Astrocyte (in vitro differentiated cells and primary cell): ENCODE measurements around the gene KLHDC9. TPM values are rescaled to one million over a fixed set of nuclear protein-coding genes. Genes with fewer than 3 reads are reported as not detected.
"Not testable (repeated sequence)": the region's sequence is repeated elsewhere in the genome, so short reads cannot be mapped to it uniquely, and the experiment has no call there.

Source experiments
- DNase-seq: peaks from one replicate; pipeline ENCODE4 v3.0.0-alpha.2; 2010; ENCODE audit warnings: low read depth
- FAIRE-seq: peaks from 2 replicates; lab custom pipeline; 2011; peaks lifted over from hg19 to GRCh38; lab: Jason Lieb, UNC
- H2AFZ ChIP-seq: 2 replicates; pipeline ENCODE4 v1.6.0; 2012; ENCODE audit warnings: low read depth, low read length, inconsistent platforms
- H3K27ac ChIP-seq: 2 replicates; pipeline ENCODE4 v1.5.1; 2011; ENCODE audit warnings: low read depth, low read length, inconsistent platforms
- H3K27me3 ChIP-seq: 2 replicates; pipeline ENCODE4 v1.6.0; 2011; ENCODE audit warnings: low read length, inconsistent platforms; ENCODE audit not compliant: insufficient read depth
- H3K36me3 ChIP-seq: 2 replicates; pipeline ENCODE4 v1.5.1; 2011; ENCODE audit warnings: low read length, inconsistent platforms; ENCODE audit not compliant: insufficient read depth
- H3K4me1 ChIP-seq: 2 replicates; pipeline ENCODE4 v1.5.1; 2011; ENCODE audit warnings: low read length, inconsistent platforms; ENCODE audit not compliant: insufficient read depth
- H3K4me2 ChIP-seq: 2 replicates; pipeline ENCODE4 v1.6.0; 2012; ENCODE audit warnings: low read length, inconsistent platforms
- H3K4me3 ChIP-seq: 2 replicates; pipeline ENCODE4 v1.5.1; 2011; ENCODE audit warnings: low read depth, mild to moderate bottlenecking, low read length, inconsistent platforms; ENCODE audit not compliant: insufficient read depth
- H3K79me2 ChIP-seq: 2 replicates; pipeline ENCODE4 v1.6.0; 2012; ENCODE audit warnings: mild to moderate bottlenecking, low read length, inconsistent platforms; ENCODE audit not compliant: insufficient read depth
- H3K9ac ChIP-seq: 2 replicates; pipeline ENCODE4 v1.6.0; 2012; ENCODE audit warnings: mild to moderate bottlenecking, low read length, inconsistent platforms
- H3K9me3 ChIP-seq: 2 replicates; pipeline ENCODE4 v1.5.1; 2012; ENCODE audit warnings: low read depth, mild to moderate bottlenecking, low read length, inconsistent platforms; ENCODE audit not compliant: insufficient read depth
- H4K20me1 ChIP-seq: 2 replicates; pipeline ENCODE4 v1.6.0; 2012; ENCODE audit warnings: low read length, inconsistent platforms; ENCODE audit not compliant: insufficient read depth
- H3K27ac Mint-ChIP-seq: one replicate; pipeline ENCODE4 v1.8.0; 2021; ENCODE audit warnings: mild to moderate bottlenecking, mixed read lengths; ENCODE audit not compliant: unreplicated experiment
- H3K27me3 Mint-ChIP-seq: one replicate; pipeline ENCODE4 v1.8.0; 2021; ENCODE audit warnings: low read depth, mixed read lengths; ENCODE audit not compliant: unreplicated experiment
- H3K36me3 Mint-ChIP-seq: one replicate; pipeline ENCODE4 v1.8.0; 2021; ENCODE audit warnings: low read depth, mixed read lengths; ENCODE audit not compliant: unreplicated experiment
- H3K4me1 Mint-ChIP-seq: one replicate; pipeline ENCODE4 v1.8.0; 2021; ENCODE audit warnings: low read depth, mixed read lengths; ENCODE audit not compliant: unreplicated experiment
- H3K4me3 Mint-ChIP-seq: one replicate; pipeline ENCODE4 v1.8.0; 2021; ENCODE audit warnings: mild to moderate bottlenecking, moderate library complexity, mixed read lengths; ENCODE audit not compliant: unreplicated experiment
- H3K9me3 Mint-ChIP-seq: one replicate; pipeline ENCODE4 v1.8.0; 2021; ENCODE audit warnings: mild to moderate bottlenecking, mixed read lengths; ENCODE audit not compliant: unreplicated experiment
- CTCF ChIP-seq: IDR thresholded peaks from 2 replicates; pipeline ENCODE4 v1.5.1; 2011; ENCODE audit warnings: low read depth, mild to moderate bottlenecking, inconsistent platforms, low read length, moderate library complexity; ENCODE audit not compliant: insufficient read depth
- EZH2 ChIP-seq: IDR thresholded peaks from 2 replicates; pipeline ENCODE4 v1.6.1; 2012; ENCODE audit warnings: mild to moderate bottlenecking, low read length, inconsistent platforms; ENCODE audit not compliant: insufficient read depth
- total RNA-seq: library from RNA; stranded (reverse); gene quantifications from 2 replicates; pipeline ENCODE4 v1.2.1, GENCODE V29; 2021

KLHDC9 gene
- total RNA-seq, 1 donor from 2014 or later, result 1.5 TPM

- Histone ChIP-seq H2AFZ (no peak overlapping the region), H3K27ac (no peak overlapping the region), H3K4me3 (no peak overlapping the region), H4K20me1 (no peaks in the 10 kb centered on the region), H3K36me3 (no peaks in the 10 kb centered on the region), H3K4me1 (no peaks in the 10 kb centered on the region), H3K9ac (no peak overlapping the region), H3K9me3 (no peaks in the 10 kb centered on the region), H3K4me2 (no peak overlapping the region), H3K79me2 (no peaks in the 10 kb centered on the region), H3K27me3 (no peaks in the 10 kb centered on the region)
- peaks cover 8% of the 10 kb centered on the region for H3K27me3 Mint-ChIP-seq
- DNase-seq (no peak), FAIRE-seq (no peak)
- H3K4me1 Mint-ChIP-seq, result no peaks in the 10 kb centered on the region
- no peak overlapping the region for H3K4me3 Mint-ChIP-seq
- H3K27ac Mint-ChIP-seq, result no peak overlapping the region
- no peaks in the 10 kb centered on the region for H3K36me3 Mint-ChIP-seq
- TF ChIP-seq CTCF (no peak), EZH2 (no peak)
- peaks cover 1% of the 10 kb centered on the region for H3K9me3 Mint-ChIP-seq
Measured at GRCh38 chr1:161059293-161059692, 38.9 kb upstream of the KLHDC9 start.

GRCh38 chr1:161061419-161061818 is 36.7 kb upstream of the KLHDC9 start:
- no peak for DNase-seq
- Mint-ChIP-seq H3K27ac (no peak overlapping the region), H3K9me3 (no peaks in the 10 kb centered on the region), H3K36me3 (no peaks in the 10 kb centered on the region), H3K4me1 (no peaks in the 10 kb centered on the region), H3K4me3 (no peak overlapping the region), H3K27me3 (peaks cover 11% of the 10 kb centered on the region)
- FAIRE-seq, result no peak
- Histone ChIP-seq H3K9ac (no peak overlapping the region), H3K36me3 (no peaks in the 10 kb centered on the region), H3K9me3 (no peaks in the 10 kb centered on the region), H3K4me1 (no peaks in the 10 kb centered on the region), H3K27me3 (no peaks in the 10 kb centered on the region), H3K79me2 (no peaks in the 10 kb centered on the region), H4K20me1 (no peaks in the 10 kb centered on the region), H3K4me2 (no peak overlapping the region), H3K4me3 (no peak overlapping the region), H2AFZ (no peak overlapping the region), H3K27ac (no peak overlapping the region)
- TF ChIP-seq EZH2 (no peak), CTCF (no peak)

DNA sequence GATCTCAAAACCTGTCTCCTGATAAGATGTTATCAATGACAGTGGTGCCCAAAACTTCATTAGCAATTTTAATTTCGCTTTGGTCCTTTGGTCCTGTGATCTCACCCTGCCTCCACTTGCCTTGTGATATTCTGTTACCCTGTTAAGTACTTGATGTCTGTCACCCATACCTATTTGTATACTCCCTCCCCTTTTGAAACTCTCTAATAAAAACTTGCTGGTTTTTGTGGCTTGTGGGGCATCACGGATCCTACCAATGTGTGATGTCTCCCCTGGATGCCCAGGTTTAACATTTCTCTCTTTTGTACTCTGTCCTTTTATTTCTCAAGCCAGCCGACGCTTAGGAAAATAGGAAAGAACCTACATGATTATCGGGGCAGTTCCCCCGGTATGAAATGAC is 34.2 kb upstream of the KLHDC9 start:
- H2AFZ ChIP-seq, H3K4me1 Mint-ChIP-seq, H3K27me3 ChIP-seq, H3K9me3 ChIP-seq, H3K4me3 Mint-ChIP-seq, FAIRE-seq, H3K4me1 ChIP-seq, H4K20me1 ChIP-seq, H3K4me2 ChIP-seq, H3K27ac Mint-ChIP-seq, H3K9me3 Mint-ChIP-seq, DNase-seq, H3K79me2 ChIP-seq, H3K9ac ChIP-seq, H3K27ac ChIP-seq, H3K36me3 ChIP-seq, H3K4me3 ChIP-seq, H3K36me3 Mint-ChIP-seq: not testable (repeated sequence)
- peaks cover 18% of the 10 kb centered on the region for H3K27me3 Mint-ChIP-seq

- H3K27ac Mint-ChIP-seq, H2AFZ ChIP-seq, H3K36me3 Mint-ChIP-seq, H3K9me3 Mint-ChIP-seq, H3K4me3 Mint-ChIP-seq, H3K27ac ChIP-seq, H3K4me3 ChIP-seq, H3K79me2 ChIP-seq, FAIRE-seq, H3K4me1 Mint-ChIP-seq, DNase-seq, H3K27me3 ChIP-seq, H3K9me3 ChIP-seq, H3K4me2 ChIP-seq, H3K9ac ChIP-seq, H3K36me3 ChIP-seq, H3K4me1 ChIP-seq, H4K20me1 ChIP-seq: not testable (repeated sequence)
- H3K27me3 Mint-ChIP-seq, result peaks cover 18% of the 10 kb centered on the region
Measured at GRCh38 chr1:161065681-161066080, 32.5 kb upstream of the KLHDC9 start.
